GM23338 (cell line): ENCODE results near the gene FGF3. TPM values are rescaled to one million over a fixed set of nuclear protein-coding genes. Genes with fewer than 3 reads are reported as not detected.

ENCODE experiments used
- ATAC-seq: fragments of 200-7000 bp; cut with Tn5 transposase; 3 replicates; pipeline ENCODE4 v1.9.1; 2020
- DNase-seq: peaks from one replicate; pipeline ENCODE4 v3.0.0-alpha.2; 2015; ENCODE audit warnings: low spot score
- H2AFZ ChIP-seq: fragments of 200-600 bp; sonication (generic); 2 replicates; pipeline ENCODE4 v1.8.0; 2016; ENCODE audit warnings: antibody characterized with exemption, mild to moderate bottlenecking, moderate library complexity
- H3F3A ChIP-seq: fragments of 200-600 bp; sonication (generic); replicated peaks from 2 replicates; pipeline ENCODE4 v1.8.0; 2017; ENCODE audit warnings: antibody characterized with exemption, mixed run types, low read depth
- H3K27ac ChIP-seq: fragments of 200-600 bp; sonication (generic); 2 replicates; pipeline ENCODE4 v1.6.1; 2016; ENCODE audit warnings: low read depth
- H3K27me3 ChIP-seq: fragments of 200-600 bp; sonication (generic); 2 replicates; pipeline ENCODE4 v1.8.0; 2016; ENCODE audit warnings: mild to moderate bottlenecking, mixed run types, moderate library complexity; ENCODE audit not compliant: insufficient read depth
- H3K36me3 ChIP-seq: fragments of 200-600 bp; sonication (generic); 2 replicates; pipeline ENCODE4 v1.8.0; 2016; ENCODE audit warnings: mild to moderate bottlenecking; ENCODE audit not compliant: insufficient read depth
- H3K4me1 ChIP-seq: fragments of 200-600 bp; sonication (generic); 2 replicates; pipeline ENCODE4 v1.8.0; 2016; ENCODE audit warnings: mild to moderate bottlenecking, moderate library complexity; ENCODE audit not compliant: insufficient read depth
- H3K4me2 ChIP-seq: fragments of 200-600 bp; sonication (generic); 2 replicates; pipeline ENCODE4 v1.7.1; 2017; ENCODE audit warnings: mixed run types
- H3K4me3 ChIP-seq: fragments of 200-600 bp; sonication (generic); 2 replicates; pipeline ENCODE4 v1.6.1; 2016; ENCODE audit warnings: mixed run types
- H3K79me2 ChIP-seq: fragments of 200-600 bp; sonication (generic); replicated peaks from 2 replicates; pipeline ENCODE4 v1.8.0; 2017; ENCODE audit warnings: mild to moderate bottlenecking; ENCODE audit not compliant: insufficient read depth
- H3K9me2 ChIP-seq: fragments of 200-600 bp; sonication (generic); 2 replicates; pipeline ENCODE4 v1.8.0; 2017; ENCODE audit not compliant: insufficient read depth
- H4K20me1 ChIP-seq: fragments of 200-600 bp; sonication (generic); replicated peaks from 2 replicates; pipeline ENCODE4 v1.8.0; 2017; ENCODE audit warnings: mild to moderate bottlenecking; ENCODE audit not compliant: insufficient read depth
- H3K27ac Mint-ChIP-seq: 2 replicates; pipeline ENCODE4 v1.8.0; 2020; ENCODE audit warnings: inconsistent platforms, mild to moderate bottlenecking, moderate library complexity, mixed read lengths
- H3K27me3 Mint-ChIP-seq: 3 replicates; pipeline ENCODE4 v1.8.0; 2022; ENCODE audit warnings: low read depth, mild to moderate bottlenecking, moderate library complexity, mixed read lengths, inconsistent platforms; ENCODE audit not compliant: insufficient read depth, poor library complexity
- H3K36me3 Mint-ChIP-seq: 3 replicates; pipeline ENCODE4 v1.8.0; 2021; ENCODE audit warnings: low read depth, mild to moderate bottlenecking, inconsistent platforms, moderate library complexity, mixed read lengths
- H3K4me1 Mint-ChIP-seq: 3 replicates; pipeline ENCODE4 v1.8.0; 2020; ENCODE audit warnings: mild to moderate bottlenecking, inconsistent platforms, mixed read lengths
- H3K4me3 Mint-ChIP-seq: 3 replicates; pipeline ENCODE4 v1.8.0; 2021; ENCODE audit warnings: moderate library complexity, mild to moderate bottlenecking, inconsistent platforms, mixed read lengths
- H3K9me3 Mint-ChIP-seq: 3 replicates; pipeline ENCODE4 v1.8.0; 2020; ENCODE audit warnings: moderate library complexity, mild to moderate bottlenecking, inconsistent platforms, mixed read lengths
- CTCF ChIP-seq, 2 experiments: fragments of 200-600 bp in 1 of 2; sonication (generic) in 1 of 2; conservative IDR thresholded peaks; 2 replicates each; pipeline versions ENCODE4 v1.5.1 to v1.6.1; 2016 to 2017; ENCODE audit warnings: antibody characterized with exemption in 2 of 2, low read depth in 2 of 2, mild to moderate bottlenecking in 2 of 2, moderate library complexity in 1 of 2
- ETS1 ChIP-seq: IDR thresholded peaks from 2 replicates; pipeline ENCODE4 v1.6.1; 2016; ENCODE audit warnings: antibody characterized with exemption
- NANOG ChIP-seq: IDR thresholded peaks from 2 replicates; pipeline ENCODE4 v1.6.1; 2016; ENCODE audit warnings: antibody characterized with exemption, borderline replicate concordance
- POLR2AphosphoS5 ChIP-seq: IDR thresholded peaks from 2 replicates; pipeline ENCODE4 v1.6.1; 2016; ENCODE audit warnings: antibody characterized with exemption, low read depth
- REST ChIP-seq: IDR thresholded peaks from one replicate; pipeline ENCODE4 v1.6.1; 2018; ENCODE audit warnings: antibody characterized with exemption; ENCODE audit not compliant: unreplicated experiment
- ZNF114 ChIP-seq: fragments of 250-450 bp; sonication (Bioruptor Pico); IDR thresholded peaks from 2 replicates; pipeline ENCODE4 v1.5.0; 2020; ENCODE audit warnings: mild to moderate bottlenecking, moderate library complexity
- ZNF331 ChIP-seq: fragments of 250-450 bp; sonication (Bioruptor Pico); IDR thresholded peaks from 2 replicates; pipeline ENCODE4 v1.5.0; 2020; ENCODE audit warnings: low read depth, mild to moderate bottlenecking, moderate library complexity
- ZNF462 ChIP-seq: fragments of 250-450 bp; sonication (Bioruptor Pico); IDR thresholded peaks from 2 replicates; pipeline ENCODE4 v1.5.0; 2020; ENCODE audit warnings: mild to moderate bottlenecking, moderate library complexity
- polyA plus RNA-seq: library from polyadenylated mRNA; unstranded; fragments of >200 nt; fragmentation: Nextera tagmentation; extraction: Ambion mirVana; gene quantifications from 2 replicates; pipeline ENCODE4 v1.2.1, GENCODE V29; 2016
- total RNA-seq: library from RNA; depleted of rRNA; stranded (reverse); fragments of >200 nt; shearing (Covaris generic); gene quantifications from 2 replicates; pipeline ENCODE4 v1.2.3, GENCODE V29; 2014

Gene FGF3
- total and polyA plus RNA-seq, 2 experiments from 2014 or later: 1.2 TPM; not detected in 1

GRCh38 chr11:69841170-69841858, 22.1 kb upstream of the FGF3 start (continued):
- no peak for TF ChIP-seq REST
- TF ChIP-seq NANOG: no peak
- no peak for TF ChIP-seq ZNF114 (CRISPR knock-in tag)
- no peak for TF ChIP-seq ETS1
- no peak for TF ChIP-seq POLR2AphosphoS5
- TF ChIP-seq CTCF (conservative IDR thresholded peaks at IDR 0.05; ENCODE audit: low read depth in 2 of 2): no peak
- no peak for TF ChIP-seq ZNF331

- no peak; the same call in 2 of the 3 replicates for ATAC-seq
- H3K27ac ChIP-seq: no peak overlapping the region
- 0 out of 2 replicates have a peak, but pooled peaks cover 3% of the 10 kb centered on the region for H3F3A ChIP-seq
- H3K27me3 ChIP-seq: no peaks in the 10 kb centered on the region
- no peak for DNase-seq
- no peak overlapping the region for H3K4me2 ChIP-seq
- no peak overlapping the region for H3K27ac Mint-ChIP-seq
- no peak overlapping the region for H3K4me3 Mint-ChIP-seq
- H3K36me3 Mint-ChIP-seq: no peaks in the 10 kb centered on the region
- H3K79me2 ChIP-seq: no peaks in the 10 kb centered on the region
- H3K9me3 Mint-ChIP-seq: no peaks in the 10 kb centered on the region
- peaks cover 13% of the 10 kb centered on the region for H3K27me3 Mint-ChIP-seq
- no peaks in the 10 kb centered on the region for H4K20me1 ChIP-seq
- no peaks in the 10 kb centered on the region for H3K36me3 ChIP-seq
- H3K4me1 Mint-ChIP-seq: peaks cover 5% of the 10 kb centered on the region; the same call in 2 of the 3 replicates
- H2AFZ ChIP-seq: no peak overlapping the region
- peaks cover 11% of the 10 kb centered on the region; the same call in 1 of the 2 replicates for H3K9me2 ChIP-seq
- no peak overlapping the region for H3K4me3 ChIP-seq
- H3K4me1 ChIP-seq: peaks cover 12% of the 10 kb centered on the region
- TF ChIP-seq ZNF462: no peak
- TF ChIP-seq ETS1: no peak
- no peak for TF ChIP-seq ZNF331
- TF ChIP-seq ZNF114 (CRISPR knock-in tag): no peak
Observed at GRCh38 chr11:69840371-69841169, 21.4 kb upstream of the FGF3 start.
